ENCODE results near the gene PEPD.

Gene PEPD

GRCh38 chr19:33550768-33551167 is 29.2 kb upstream of the PEPD start:
- H3K27ac ChIP-seq (ENCODE audit: insufficient read depth, low read depth, low read length, poor library complexity, severe bottlenecking) = no peak overlapping the region
- H3K4me3 ChIP-seq (ENCODE audit: insufficient read depth, low read depth, low read length) = no peak overlapping the region
- H3K4me1 ChIP-seq (ENCODE audit: control insufficient read depth, insufficient read depth, low read length) = no peaks in the 10 kb centered on the region
- no peaks in the 10 kb centered on the region for H3K27me3 ChIP-seq (ENCODE audit: control insufficient read depth, insufficient read depth, low read length, poor library complexity, severe bottlenecking)
- no peaks in the 10 kb centered on the region for H3K36me3 ChIP-seq (ENCODE audit: control insufficient read depth, insufficient read depth, low read length)
- H3K9me3 ChIP-seq (ENCODE audit: control insufficient read depth, low read length) = no peaks in the 10 kb centered on the region
- 94% methylated on average over 5 of the region's 5 CpGs for WGBS, 2 experiments

- H3K36me3 ChIP-seq (ENCODE audit: control insufficient read depth, insufficient read depth, low read length) = no peaks in the 10 kb centered on the region
- WGBS, 2 experiments = 92% methylated on average over 3 of the region's 3 CpGs
- H3K4me1 ChIP-seq (ENCODE audit: control insufficient read depth, insufficient read depth, low read length) = no peaks in the 10 kb centered on the region
- no peak overlapping the region for H3K4me3 ChIP-seq (ENCODE audit: insufficient read depth, low read depth, low read length)
- no peaks in the 10 kb centered on the region for H3K9me3 ChIP-seq (ENCODE audit: control insufficient read depth, low read length)
- no peaks in the 10 kb centered on the region for H3K27me3 ChIP-seq (ENCODE audit: control insufficient read depth, insufficient read depth, low read length, poor library complexity, severe bottlenecking)
- H3K27ac ChIP-seq (ENCODE audit: insufficient read depth, low read depth, low read length, poor library complexity, severe bottlenecking) = no peak overlapping the region
These were observed 26.1 kb upstream of the PEPD start for GRCh38 chr19:33547676-33548075.

- 90 to 93% methylated on average over 5 of the region's 5 CpGs for WGBS, 2 experiments
- no peaks in the 10 kb centered on the region for H3K4me1 ChIP-seq (ENCODE audit: control insufficient read depth, insufficient read depth, low read length)
- no peak overlapping the region for H3K27ac ChIP-seq (ENCODE audit: insufficient read depth, low read depth, low read length, poor library complexity, severe bottlenecking)
These were observed 25.1 kb upstream of the PEPD start for GRCh38 chr19:33546656-33547055.

GRCh38 chr19:33545217-33545981 is 23.8 kb upstream of the PEPD start:
- Histone ChIP-seq H3K27me3 (ENCODE audit: control insufficient read depth, insufficient read depth, low read length, poor library complexity, severe bottlenecking) (no peaks in the 10 kb centered on the region), H3K4me1 (ENCODE audit: control insufficient read depth, insufficient read depth, low read length) (no peaks in the 10 kb centered on the region), H3K9me3 (ENCODE audit: control insufficient read depth, low read length) (no peaks in the 10 kb centered on the region), H3K27ac (ENCODE audit: insufficient read depth, low read depth, low read length, poor library complexity, severe bottlenecking) (no peak overlapping the region), H3K36me3 (ENCODE audit: control insufficient read depth, insufficient read depth, low read length) (no peaks in the 10 kb centered on the region), H3K4me3 (ENCODE audit: insufficient read depth, low read depth, low read length) (no peak overlapping the region)
- 86 to 87% methylated on average over 9 of the region's 9 CpGs for WGBS, 2 experiments

More at GRCh38 chr19:33546656-33547055, 25.1 kb upstream of the PEPD start:
- no peaks in the 10 kb centered on the region for H3K27me3 ChIP-seq (ENCODE audit: control insufficient read depth, insufficient read depth, low read length, poor library complexity, severe bottlenecking)
- no peaks in the 10 kb centered on the region for H3K36me3 ChIP-seq (ENCODE audit: control insufficient read depth, insufficient read depth, low read length)
- no peak overlapping the region for H3K4me3 ChIP-seq (ENCODE audit: insufficient read depth, low read depth, low read length)
- no peaks in the 10 kb centered on the region for H3K9me3 ChIP-seq (ENCODE audit: control insufficient read depth, low read length)

- no peaks in the 10 kb centered on the region for H3K27me3 ChIP-seq (ENCODE audit: control insufficient read depth, insufficient read depth, low read length, poor library complexity, severe bottlenecking)
- H3K4me3 ChIP-seq (ENCODE audit: insufficient read depth, low read depth, low read length) = no peak overlapping the region
- no peaks in the 10 kb centered on the region for H3K9me3 ChIP-seq (ENCODE audit: control insufficient read depth, low read length)
- H3K4me1 ChIP-seq (ENCODE audit: control insufficient read depth, insufficient read depth, low read length) = no peaks in the 10 kb centered on the region
- no peak overlapping the region for H3K27ac ChIP-seq (ENCODE audit: insufficient read depth, low read depth, low read length, poor library complexity, severe bottlenecking)
- 68 to 72% methylated on average over 8 of the region's 8 CpGs for WGBS, 2 experiments
- H3K36me3 ChIP-seq (ENCODE audit: control insufficient read depth, insufficient read depth, low read length) = no peaks in the 10 kb centered on the region
These were observed 13.6 kb upstream of the PEPD start for GRCh38 chr19:33535226-33535625.

GRCh38 chr19:33532859-33533460 is 11.4 kb upstream of the PEPD start:
- no peak overlapping the region for H3K4me3 ChIP-seq (ENCODE audit: insufficient read depth, low read depth, low read length)
- no peak overlapping the region for H3K27ac ChIP-seq (ENCODE audit: insufficient read depth, low read depth, low read length, poor library complexity, severe bottlenecking)

GRCh38 chr19:33530842-33531241 is 9.3 kb upstream of the PEPD start:
- Histone ChIP-seq H3K36me3 (ENCODE audit: control insufficient read depth, insufficient read depth, low read length) (no peaks in the 10 kb centered on the region), H3K9me3 (ENCODE audit: control insufficient read depth, low read length) (no peaks in the 10 kb centered on the region), H3K27ac (ENCODE audit: insufficient read depth, low read depth, low read length, poor library complexity, severe bottlenecking) (no peak overlapping the region), H3K4me3 (ENCODE audit: insufficient read depth, low read depth, low read length) (no peak overlapping the region), H3K4me1 (ENCODE audit: control insufficient read depth, insufficient read depth, low read length) (peaks cover 4% of the 10 kb centered on the region), H3K27me3 (ENCODE audit: control insufficient read depth, insufficient read depth, low read length, poor library complexity, severe bottlenecking) (no peaks in the 10 kb centered on the region)
- 90 to 91% methylated on average over 4 of the region's 4 CpGs for WGBS, 2 experiments

More at GRCh38 chr19:33532859-33533460, 11.4 kb upstream of the PEPD start:
- H3K4me1 ChIP-seq (ENCODE audit: control insufficient read depth, insufficient read depth, low read length) = peaks cover 4% of the 10 kb centered on the region
- H3K36me3 ChIP-seq (ENCODE audit: control insufficient read depth, insufficient read depth, low read length) = no peaks in the 10 kb centered on the region
- H3K9me3 ChIP-seq (ENCODE audit: control insufficient read depth, low read length) = no peaks in the 10 kb centered on the region
- H3K27me3 ChIP-seq (ENCODE audit: control insufficient read depth, insufficient read depth, low read length, poor library complexity, severe bottlenecking) = no peaks in the 10 kb centered on the region
- WGBS, 2 experiments = 41 to 45% methylated on average over 5 to 6 of the region's 6 CpGs

- H3K27me3 ChIP-seq (ENCODE audit: control insufficient read depth, insufficient read depth, low read length, poor library complexity, severe bottlenecking) = no peaks in the 10 kb centered on the region
- 83 to 87% methylated on average over 3 of the region's 3 CpGs for WGBS, 2 experiments
- H3K9me3 ChIP-seq (ENCODE audit: control insufficient read depth, low read length) = no peaks in the 10 kb centered on the region
- H3K27ac ChIP-seq (ENCODE audit: insufficient read depth, low read depth, low read length, poor library complexity, severe bottlenecking) = no peak overlapping the region
- H3K4me3 ChIP-seq (ENCODE audit: insufficient read depth, low read depth, low read length) = no peak overlapping the region
- no peaks in the 10 kb centered on the region for H3K36me3 ChIP-seq (ENCODE audit: control insufficient read depth, insufficient read depth, low read length)
- peaks cover 4% of the 10 kb centered on the region for H3K4me1 ChIP-seq (ENCODE audit: control insufficient read depth, insufficient read depth, low read length)
These were observed 8.7 kb upstream of the PEPD start for GRCh38 chr19:33530296-33530695.

- Histone ChIP-seq H3K27me3 (ENCODE audit: control insufficient read depth, insufficient read depth, low read length, poor library complexity, severe bottlenecking) (no peaks in the 10 kb centered on the region), H3K36me3 (ENCODE audit: control insufficient read depth, insufficient read depth, low read length) (no peaks in the 10 kb centered on the region), H3K4me1 (ENCODE audit: control insufficient read depth, insufficient read depth, low read length) (peaks cover 9% of the 10 kb centered on the region), H3K4me3 (ENCODE audit: insufficient read depth, low read depth, low read length) (no peak overlapping the region), H3K9me3 (ENCODE audit: control insufficient read depth, low read length) (no peaks in the 10 kb centered on the region), H3K27ac (ENCODE audit: insufficient read depth, low read depth, low read length, poor library complexity, severe bottlenecking) (no peak overlapping the region)
- WGBS, 2 experiments = 82 to 83% methylated on average over 12 of the region's 12 CpGs
These were observed 7.6 kb upstream of the PEPD start for GRCh38 chr19:33529094-33529676.

GRCh38 chr19:33528404-33528803 is 6.8 kb upstream of the PEPD start:
- WGBS, 2 experiments = 77 to 84% methylated on average over 2 of the region's 2 CpGs
- H3K36me3 ChIP-seq (ENCODE audit: control insufficient read depth, insufficient read depth, low read length) = no peaks in the 10 kb centered on the region

More at GRCh38 chr19:33528404-33528803, 6.8 kb upstream of the PEPD start:
- Histone ChIP-seq H3K4me3 (ENCODE audit: insufficient read depth, low read depth, low read length) (no peak overlapping the region), H3K27ac (ENCODE audit: insufficient read depth, low read depth, low read length, poor library complexity, severe bottlenecking) (no peak overlapping the region), H3K4me1 (ENCODE audit: control insufficient read depth, insufficient read depth, low read length) (peaks cover 9% of the 10 kb centered on the region), H3K27me3 (ENCODE audit: control insufficient read depth, insufficient read depth, low read length, poor library complexity, severe bottlenecking) (no peaks in the 10 kb centered on the region), H3K9me3 (ENCODE audit: control insufficient read depth, low read length) (no peaks in the 10 kb centered on the region)

Measured in ectodermal cell (in vitro differentiated cells).